HG03159 (cell line): Measurements from ENCODE around the gene MMP1.
"Not testable (repeated sequence)": the region's sequence is repeated elsewhere in the genome, so short reads cannot be mapped to it uniquely, and the experiment has no call there.

Experiments used
- ATAC-seq: cut with Tn5 transposase; IDR thresholded peaks from one replicate; pipeline ENCODE4 v1.9.1; 2021; ENCODE audit warnings: mild to moderate bottlenecking, moderate library complexity; ENCODE audit not compliant: unreplicated experiment

MMP1 gene

GRCh38 chr11:102762361-102762767 is 35.6 kb downstream of the MMP1 start:
- ATAC-seq, result no peak

- ATAC-seq, result no peak
Measured at GRCh38 chr11:102761646-102762238, 36.2 kb downstream of the MMP1 start.

- no peak for ATAC-seq
Measured at GRCh38 chr11:102760344-102761035, 37.5 kb downstream of the MMP1 start.

DNA sequence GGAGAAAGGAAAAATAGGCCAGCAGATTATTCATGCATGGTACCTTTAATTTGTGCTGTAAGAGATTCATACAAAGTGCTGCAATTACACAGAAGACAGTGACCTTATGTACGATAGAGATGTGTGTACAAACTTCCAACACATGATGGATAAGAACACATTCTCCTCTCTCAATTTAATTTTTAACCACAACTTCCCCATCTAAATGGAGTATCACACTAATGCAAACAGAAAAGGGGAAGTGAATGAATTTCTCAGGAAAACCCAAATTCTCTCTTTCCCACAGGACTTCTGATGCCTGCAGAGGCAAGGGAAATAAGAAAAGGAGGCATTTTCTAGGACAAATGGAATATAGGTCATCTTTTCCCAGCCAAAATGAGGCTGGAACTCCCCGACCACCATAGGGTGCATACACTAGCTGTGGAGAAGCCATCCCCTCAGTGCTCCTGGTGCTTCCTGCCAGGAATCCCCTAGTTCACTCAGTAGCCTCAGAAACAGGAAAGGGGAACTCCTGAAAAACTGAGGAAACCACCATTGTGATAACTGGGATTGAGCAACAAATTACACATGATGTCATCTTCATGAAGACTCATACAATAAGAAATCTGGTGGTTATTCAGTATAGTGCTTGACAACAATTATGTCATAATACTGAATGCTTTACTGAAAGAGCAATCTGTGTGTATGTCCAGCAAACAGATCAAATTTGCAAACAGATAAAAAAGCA is 40.0 kb downstream of the MMP1 start:
- ATAC-seq, result no peak

- ATAC-seq, result no peak
Measured at GRCh38 chr11:102753267-102753666, 44.7 kb downstream of the MMP1 start.

- no peak for ATAC-seq
Measured at GRCh38 chr11:102751673-102752072, 46.3 kb downstream of the MMP1 start.

DNA sequence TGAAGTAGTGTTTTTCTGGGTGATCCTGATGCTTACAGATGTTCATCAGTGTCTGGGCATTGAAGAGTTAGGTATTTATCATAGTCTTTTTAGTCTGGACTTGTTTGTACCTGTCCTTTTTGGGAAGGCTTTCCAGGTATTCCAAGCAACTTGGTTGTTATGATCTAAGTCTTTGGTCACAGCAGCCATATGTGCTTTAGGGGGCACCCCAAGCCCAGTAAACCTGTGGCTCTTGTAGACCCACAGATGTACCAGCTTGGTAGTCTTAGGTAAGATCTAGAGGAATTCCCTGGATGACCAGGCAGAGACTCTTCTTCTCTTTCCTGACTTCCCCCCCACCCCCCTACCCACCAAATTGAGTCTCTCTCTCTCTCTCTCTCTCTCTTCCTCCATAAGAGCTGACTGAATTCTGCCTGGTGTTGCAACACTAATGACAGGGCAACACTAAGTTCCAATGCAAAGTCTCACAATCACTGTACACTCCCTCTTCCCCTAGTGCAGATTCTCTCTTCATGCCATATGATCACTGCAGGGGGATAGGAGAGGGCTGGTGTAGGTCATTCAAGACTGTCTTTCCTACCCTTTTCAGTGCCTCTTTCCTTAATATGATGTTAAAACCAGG is 48.7 kb downstream of the MMP1 start:
- ATAC-seq, result no peak

- not testable (repeated sequence) for ATAC-seq
Measured at GRCh38 chr11:102746746-102747578, 51.0 kb downstream of the MMP1 start.
